Activated CD4-positive, alpha-beta T cell treated with anti-CD3 and anti-CD28 coated beads, Interleukin-2, Interleukin-4, amounts not matched to agents 100 ng/mL and 50 ng/mL, durations not matched to agents 16 hours and 8 hours (primary cell): Measurements from ENCODE around the gene CHD8.
"Not testable (repeated sequence)": the region's sequence is repeated elsewhere in the genome, so short reads cannot be mapped to it uniquely, and the experiment has no call there.

Source experiments
- DNase-seq: peaks from one replicate; pipeline ENCODE4 v3.0.0-alpha.2; 2020; ENCODE audit warnings: low spot score

Gene CHD8, protein sequence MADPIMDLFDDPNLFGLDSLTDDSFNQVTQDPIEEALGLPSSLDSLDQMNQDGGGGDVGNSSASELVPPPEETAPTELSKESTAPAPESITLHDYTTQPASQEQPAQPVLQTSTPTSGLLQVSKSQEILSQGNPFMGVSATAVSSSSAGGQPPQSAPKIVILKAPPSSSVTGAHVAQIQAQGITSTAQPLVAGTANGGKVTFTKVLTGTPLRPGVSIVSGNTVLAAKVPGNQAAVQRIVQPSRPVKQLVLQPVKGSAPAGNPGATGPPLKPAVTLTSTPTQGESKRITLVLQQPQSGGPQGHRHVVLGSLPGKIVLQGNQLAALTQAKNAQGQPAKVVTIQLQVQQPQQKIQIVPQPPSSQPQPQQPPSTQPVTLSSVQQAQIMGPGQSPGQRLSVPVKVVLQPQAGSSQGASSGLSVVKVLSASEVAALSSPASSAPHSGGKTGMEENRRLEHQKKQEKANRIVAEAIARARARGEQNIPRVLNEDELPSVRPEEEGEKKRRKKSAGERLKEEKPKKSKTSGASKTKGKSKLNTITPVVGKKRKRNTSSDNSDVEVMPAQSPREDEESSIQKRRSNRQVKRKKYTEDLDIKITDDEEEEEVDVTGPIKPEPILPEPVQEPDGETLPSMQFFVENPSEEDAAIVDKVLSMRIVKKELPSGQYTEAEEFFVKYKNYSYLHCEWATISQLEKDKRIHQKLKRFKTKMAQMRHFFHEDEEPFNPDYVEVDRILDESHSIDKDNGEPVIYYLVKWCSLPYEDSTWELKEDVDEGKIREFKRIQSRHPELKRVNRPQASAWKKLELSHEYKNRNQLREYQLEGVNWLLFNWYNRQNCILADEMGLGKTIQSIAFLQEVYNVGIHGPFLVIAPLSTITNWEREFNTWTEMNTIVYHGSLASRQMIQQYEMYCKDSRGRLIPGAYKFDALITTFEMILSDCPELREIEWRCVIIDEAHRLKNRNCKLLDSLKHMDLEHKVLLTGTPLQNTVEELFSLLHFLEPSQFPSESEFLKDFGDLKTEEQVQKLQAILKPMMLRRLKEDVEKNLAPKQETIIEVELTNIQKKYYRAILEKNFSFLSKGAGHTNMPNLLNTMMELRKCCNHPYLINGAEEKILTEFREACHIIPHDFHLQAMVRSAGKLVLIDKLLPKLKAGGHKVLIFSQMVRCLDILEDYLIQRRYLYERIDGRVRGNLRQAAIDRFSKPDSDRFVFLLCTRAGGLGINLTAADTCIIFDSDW (N-terminal part only)

DNA sequence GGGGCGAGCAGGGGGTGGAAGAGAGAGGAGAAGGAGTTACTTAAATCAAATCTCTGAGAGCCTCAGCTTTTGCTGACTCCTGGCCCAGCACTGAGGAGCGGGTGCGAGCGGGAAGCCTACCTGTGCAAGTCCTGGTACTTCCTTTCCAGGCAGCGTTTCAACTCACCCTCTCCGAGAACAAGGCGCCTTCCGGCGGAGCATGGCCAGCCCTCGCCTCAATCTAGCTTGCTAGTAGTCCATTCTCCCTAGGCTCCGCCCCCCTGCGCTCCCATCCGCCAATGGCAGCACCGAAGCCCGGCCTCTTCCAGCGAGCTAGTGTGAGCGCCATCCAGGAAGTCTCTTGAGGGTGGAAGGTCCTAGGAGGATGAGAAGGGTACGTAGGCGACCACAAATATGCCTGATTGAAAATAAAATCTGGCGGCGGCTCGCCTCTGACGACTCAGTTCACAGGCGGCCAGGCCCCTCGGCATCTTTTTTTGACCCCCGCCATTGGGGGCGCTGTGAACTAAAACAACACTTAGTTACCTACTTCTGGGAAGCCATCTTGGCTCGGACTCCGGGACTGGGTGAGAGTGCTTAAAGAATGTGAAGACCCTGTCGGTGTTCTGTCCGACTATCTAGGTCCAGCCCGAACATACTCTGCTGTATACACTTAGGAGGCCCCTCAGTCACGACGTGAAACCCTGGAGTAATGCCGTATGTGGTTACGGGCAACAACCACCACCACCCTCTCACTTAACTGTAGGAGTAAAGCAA is at the start of gene CHD8:
CHD8 (minus strand) TSS at position 212 of the 756 bp plus-strand sequence. CDS start 24,480 bp downstream, outside the sequence.
- DNase-seq, result peak; percentile 100

DNA sequence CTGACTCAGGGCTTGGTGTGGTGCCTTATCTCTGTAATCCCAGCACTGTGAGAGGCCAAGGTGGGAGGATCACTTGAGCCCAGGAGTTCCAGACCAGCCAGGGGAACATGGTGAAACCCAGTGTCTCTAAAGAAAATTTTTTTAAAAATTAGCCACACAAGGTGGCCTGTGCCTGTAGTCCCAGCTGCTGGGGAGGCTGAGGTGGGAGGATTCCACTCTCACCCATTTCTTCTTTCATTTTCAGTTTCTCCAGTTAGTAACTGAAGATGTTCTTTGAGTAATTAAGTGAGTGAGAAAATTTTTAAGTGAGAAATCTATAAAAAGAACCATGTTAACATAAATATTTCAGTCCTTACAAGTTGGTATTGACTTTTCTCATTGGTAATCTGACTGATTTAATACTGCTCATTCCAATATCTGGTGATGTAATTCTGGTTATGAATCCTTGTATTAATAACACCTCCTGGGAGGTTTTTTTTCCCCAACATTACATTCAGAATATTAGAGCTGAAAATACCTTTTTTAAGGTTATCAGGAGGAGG is 49.2 kb upstream of the CHD8 start:
- DNase-seq, result peak; percentile 34

DNA sequence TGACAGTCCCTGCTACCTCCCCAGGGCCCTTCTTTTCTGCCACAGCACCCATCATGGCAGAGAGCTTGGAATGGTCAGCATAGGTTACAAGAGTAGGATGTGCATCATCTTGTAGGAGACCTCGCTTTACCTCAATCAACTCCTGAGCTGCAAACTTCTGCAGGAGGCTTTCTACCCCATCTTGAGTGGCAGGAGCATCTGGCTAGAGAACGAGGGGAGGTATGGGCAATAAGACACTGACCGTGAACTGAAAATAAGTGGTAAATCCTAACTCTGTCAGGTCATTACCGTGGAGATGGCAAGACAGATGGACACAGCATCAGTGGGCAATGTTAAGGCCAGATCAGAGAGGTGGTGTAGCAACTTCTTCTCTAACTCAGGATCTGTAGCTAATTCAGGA is 47.5 kb upstream of the CHD8 start:
- DNase-seq, result no peak

DNA sequence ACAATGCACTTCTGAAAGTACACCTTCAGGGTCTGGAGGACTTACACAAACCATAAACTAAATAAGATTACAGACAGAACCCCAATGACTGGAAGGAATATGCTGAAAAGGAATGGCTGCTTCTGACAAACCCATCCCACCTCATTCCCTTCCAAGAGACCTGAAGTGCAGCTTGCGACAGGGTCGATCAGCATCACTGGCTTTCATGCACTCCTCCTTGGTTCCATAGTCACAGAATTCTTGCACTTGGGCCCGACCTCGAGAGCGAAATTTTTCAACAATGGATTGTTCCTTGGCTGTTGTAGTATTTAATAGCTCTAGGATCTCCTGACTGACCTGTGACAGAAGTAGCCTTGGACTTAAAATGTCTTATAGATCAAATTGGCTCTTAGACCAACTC is 45.6 kb upstream of the CHD8 start:
- DNase-seq, result no peak

DNA sequence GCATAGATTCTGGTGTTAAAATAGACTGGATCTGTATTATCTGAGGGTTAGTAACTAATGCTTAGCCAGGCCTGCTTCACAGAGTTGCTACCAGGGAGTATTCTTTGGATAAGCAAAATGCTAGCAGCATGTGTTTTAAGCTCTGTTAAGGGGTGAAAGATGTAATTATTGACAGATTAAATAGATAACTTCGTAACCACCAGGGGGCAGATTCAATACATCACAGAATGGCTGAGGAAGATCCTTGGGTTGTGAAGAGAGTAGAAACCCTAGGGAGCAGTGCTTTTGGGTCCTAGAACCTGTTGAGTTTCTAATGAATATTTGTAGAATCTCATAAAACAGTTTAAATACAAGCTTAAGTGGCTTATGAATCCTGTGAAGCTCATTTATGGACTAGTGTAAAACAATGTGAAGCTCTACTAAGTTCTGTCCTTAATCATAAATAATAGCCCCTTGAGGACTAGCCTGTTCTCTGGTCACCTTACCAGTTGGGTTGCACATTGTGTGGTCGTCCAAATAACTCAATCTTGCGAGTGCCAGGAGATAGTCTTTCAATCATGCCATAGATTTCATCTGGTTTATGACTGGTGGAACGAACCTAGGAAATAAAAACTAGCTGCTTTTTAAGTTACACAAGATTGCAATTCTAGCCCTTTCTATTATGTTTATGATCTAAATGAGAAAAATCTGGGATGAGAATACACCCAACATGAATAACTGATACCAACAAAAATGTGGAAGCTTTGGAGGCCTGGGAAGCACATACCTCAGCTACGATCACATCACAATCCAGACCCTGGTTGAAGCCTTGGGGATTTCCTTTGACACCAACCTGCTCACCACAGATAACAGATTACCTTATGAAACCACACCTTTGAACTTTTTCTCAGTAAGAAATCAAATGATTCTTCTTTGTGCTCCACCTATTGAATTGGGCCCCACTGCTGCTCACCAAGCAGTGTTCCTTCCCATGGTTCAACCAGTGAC is 42.9 kb upstream of the CHD8 start:
- peak; percentile 39 for DNase-seq

DNA sequence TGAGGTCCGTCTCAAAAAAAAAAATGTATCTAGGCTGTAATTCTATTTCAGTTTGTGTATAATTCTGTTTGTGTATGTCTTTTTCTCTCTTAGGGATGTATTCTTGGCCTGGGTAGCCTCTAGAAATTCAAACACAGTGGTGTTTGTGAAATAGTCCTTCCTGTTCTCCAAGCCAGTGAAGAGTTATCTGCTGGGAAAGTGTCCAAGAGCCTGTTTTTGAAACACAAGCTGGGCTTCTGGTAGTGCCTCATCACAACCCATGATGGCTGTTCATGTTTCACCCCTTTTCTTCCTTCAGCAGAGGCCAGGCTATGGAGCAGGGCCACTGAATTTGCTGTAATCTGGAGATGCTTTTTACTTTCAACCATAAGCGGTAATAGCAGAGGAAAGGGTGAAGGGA is 40.5 kb upstream of the CHD8 start:
- no peak for DNase-seq

DNA sequence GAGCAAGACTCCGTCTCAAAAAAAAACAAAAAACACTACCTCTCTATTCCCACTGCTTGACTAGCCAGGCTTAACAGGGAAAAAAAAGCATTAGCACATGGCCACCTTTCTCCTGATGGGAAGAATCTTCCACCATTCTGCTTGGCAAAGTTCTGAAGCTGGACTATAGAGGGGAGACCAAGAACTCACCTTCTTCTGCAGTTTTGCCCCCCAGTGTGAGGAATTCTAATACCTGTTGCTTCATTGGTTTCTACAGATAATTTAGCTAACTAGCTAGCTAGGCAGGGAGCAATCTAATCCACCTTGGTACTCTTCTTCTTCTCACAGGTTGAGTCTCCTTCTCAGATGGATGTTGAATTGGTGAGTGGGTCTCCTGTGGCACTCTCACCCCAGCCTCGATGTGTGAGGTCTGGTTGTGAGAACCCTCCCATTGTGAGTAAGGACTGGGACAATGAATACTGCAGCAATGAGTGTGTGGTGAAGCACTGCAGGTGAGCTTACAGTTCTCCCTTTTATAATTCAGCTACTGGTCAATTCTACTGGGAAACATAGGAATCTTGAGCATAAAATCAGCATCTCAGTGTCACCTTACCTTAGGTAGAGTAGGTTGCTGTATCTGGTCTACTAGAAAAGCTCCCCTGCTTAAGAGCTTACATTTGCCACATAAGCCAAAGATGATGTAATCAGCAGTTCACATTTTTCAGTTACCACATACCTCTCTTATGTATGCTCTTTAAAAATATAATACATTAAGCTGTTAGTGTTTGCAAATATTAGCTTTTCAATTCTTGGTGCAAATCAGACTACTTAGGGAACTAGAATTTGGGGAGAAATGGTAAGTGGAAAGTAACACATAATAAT is 39.2 kb upstream of the CHD8 start:
- DNase-seq, result no peak

DNA sequence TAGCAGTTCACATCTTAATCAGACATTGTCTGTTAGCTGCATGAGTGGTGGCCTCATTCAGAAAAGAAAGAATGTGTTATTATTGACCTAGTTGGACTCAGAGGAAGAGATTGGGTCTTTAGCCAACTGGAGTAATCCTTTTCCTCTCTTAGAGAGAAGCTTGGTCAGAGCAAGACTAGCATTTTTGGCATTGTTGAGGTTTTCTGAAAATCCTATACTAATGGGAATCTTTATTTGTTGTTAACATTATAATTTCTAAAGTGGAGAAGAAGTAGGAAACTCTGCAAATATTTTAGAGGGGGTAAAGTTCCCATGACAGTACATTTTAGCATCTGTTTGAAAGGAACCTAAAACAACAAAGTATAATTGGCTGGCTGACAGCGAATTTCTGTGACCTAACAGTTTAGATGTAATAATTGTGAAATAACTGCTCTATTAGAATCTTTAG is 30.7 kb upstream of the CHD8 start:
- no peak for DNase-seq

DNA sequence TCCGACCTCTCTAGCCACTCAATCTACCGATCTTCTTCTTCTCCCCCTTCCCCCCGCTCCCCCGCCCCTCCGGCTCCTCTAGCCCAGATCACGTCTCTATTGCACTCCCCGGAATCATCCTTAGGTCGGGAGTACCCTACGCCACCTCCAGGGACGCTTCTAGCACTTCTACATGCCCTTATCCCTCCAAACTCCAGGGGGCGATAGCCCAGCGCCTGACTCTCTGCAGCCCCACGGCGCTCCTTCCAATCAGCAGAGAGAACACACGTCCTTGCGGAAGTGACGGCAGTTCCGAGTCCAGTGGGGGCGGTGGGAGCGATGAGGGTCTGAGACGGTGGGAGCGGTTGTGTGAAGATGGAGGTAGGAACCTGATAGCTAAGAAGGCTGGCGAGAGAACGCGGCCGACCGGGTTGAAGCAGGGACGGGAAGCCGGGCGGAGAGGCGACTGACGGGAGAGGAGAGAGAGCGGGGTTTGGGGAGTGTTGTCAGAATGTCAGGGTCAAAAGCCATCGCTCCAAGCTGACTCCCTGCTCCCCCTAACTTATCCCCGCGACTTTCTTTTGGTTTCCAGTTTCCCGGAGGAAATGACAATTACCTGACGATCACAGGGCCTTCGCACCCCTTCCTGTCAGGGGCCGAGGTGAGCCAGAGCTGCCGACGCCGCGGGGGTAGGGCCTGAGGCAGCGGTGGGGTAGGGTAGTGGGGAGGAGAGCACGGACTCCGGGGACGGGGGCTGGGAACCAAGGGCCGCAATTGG is 21.2 kb upstream of the CHD8 start, which contains the start of the genes RAB2B and TOX4:
RAB2B (minus strand) TSS at position 35 of the 757 bp plus-strand sequence. CDS start 87 bp downstream, outside the sequence.
TOX4 (plus strand) TSS at position 271 of the 757 bp plus-strand sequence; CDS start at position 355, 84 bp downstream.
- peak; percentile 98 for DNase-seq

DNA sequence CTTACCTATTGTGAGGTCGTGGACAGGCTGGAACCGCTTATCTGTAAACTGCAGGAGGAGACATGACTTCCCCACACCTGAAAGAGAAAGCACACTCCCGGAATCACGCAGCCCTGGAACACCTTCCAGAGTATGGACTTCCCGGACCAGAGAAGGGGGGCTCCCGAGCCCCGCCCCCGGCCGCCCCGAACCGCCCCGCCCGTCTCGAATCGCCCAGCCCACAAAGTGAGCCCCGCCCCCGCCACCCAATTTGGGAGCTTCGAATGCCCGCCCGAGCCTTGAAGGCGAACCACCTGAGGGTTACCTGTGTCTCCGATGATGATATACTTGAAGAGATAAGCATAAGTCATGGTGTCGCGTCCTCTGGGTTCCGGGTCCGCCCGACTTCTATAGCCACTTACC is 20.6 kb upstream of the CHD8 start:
- no peak for DNase-seq

DNA sequence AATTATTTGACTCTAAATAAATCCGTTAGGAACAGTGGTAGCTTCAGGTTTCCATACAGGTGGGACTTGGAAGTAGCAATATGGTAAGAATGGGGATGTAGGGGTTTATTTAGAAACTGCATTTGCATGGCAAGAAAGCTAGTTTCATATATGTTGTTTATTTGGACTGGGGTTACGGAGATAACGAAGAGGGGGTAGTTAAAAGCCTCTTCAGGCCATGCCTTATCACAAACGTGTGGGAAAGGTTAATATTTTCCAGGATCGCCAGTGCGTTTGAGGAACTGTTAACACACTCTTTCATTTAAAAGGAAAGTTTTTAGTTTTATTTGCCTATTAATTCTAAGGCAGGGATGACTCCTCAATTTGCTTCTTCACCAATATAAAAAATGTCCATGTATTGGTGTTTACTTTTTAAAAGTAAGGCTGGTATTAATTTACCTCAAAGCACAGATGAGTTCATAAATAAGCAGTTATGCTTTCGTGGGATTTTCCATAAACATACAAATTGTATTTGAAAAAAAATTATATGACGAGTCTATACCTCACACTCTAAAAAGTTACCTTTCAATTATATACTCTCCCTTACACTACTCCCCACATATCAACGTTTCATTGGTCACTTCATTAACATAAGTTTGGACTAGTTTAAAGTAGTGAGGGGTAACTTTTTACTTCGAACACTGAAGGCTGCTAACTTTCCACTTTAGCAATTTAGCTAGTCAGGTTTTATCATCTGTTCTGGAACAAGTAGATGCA is 20.0 kb upstream of the CHD8 start:
- DNase-seq, result no peak

DNA sequence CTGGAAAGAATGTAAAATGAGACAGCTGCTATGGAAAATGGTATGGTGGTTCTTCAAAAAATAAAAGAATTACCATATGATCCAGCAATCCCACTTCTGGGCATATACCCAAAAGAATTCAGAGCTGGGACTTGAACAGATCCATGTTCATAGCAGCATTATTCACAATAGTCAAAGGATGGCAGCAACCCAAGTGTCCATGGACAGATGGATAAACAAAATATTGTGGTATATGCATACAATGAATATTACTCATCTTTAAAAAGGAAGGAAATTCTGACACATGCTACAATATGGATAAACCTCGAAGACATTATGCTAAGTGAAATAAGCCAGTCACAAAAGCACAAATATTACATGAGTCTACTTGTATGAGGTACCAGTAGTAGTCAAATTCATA is 11.7 kb upstream of the CHD8 start:
- no peak for DNase-seq

DNA sequence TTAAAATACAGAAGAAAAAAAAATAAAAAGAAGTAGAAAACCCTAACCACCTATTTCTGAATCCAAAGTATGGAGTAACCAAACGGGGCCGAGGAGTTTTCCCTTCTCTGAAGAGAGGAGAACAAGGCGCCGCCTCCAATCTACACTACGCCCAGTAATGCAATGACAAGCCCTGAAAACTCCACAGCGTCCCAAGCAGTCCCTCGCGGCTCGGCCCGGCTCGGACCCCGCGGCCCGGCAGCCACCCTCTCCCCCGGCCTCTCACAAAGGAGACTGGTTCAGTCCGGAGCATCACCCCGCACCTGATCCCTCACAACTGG is 371 bp downstream of the CHD8 start:
- DNase-seq, result no peak

DNA sequence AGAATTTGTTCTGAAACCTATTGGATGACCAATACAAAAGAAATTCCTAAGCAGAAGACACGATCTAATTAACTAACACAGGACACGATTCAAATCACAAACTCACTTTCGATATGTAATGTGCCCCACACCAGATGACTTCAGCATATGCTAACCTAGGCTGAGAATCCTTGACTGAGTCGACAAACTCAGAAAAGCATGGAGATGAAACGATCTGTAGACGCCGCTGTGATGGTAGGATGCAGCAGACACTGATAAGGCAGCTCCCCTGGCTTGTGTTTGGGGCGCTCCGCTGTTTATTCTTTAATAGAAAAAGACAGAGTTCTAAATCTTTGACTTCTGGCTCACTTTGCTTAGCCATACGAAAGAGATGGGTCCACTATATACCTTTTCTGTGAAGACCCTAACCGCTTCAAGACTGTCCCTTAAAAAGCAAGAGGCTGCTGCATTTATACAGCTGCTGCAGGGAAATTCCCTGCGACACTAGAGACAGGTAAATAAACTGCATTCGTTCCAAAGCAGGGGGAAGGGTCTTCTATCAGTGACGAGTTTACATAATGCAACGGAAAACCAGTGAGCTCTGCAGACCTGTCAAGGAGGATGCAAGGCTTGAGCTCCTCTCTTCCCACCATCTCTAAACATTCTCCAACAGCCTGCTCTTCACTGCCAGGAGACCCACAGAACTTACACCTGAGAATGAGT is 929 bp downstream of the CHD8 start:
- DNase-seq, result peak; percentile 48

DNA sequence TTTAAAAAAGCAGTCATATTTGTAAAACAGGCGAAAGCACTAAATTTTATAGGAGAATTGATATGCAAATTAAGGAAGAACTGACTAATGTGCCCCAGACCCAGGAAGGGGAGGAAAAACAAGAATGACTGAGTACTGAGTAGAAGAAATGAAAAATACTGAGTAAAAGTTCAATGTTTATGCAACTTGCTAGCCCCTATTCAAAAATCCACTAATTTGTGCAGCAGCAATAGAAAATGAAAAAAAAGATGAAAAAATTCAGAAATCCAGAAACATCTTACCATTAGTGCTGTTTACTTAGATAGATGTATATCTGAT is 6.1 kb downstream of the CHD8 start:
- no peak for DNase-seq

DNA sequence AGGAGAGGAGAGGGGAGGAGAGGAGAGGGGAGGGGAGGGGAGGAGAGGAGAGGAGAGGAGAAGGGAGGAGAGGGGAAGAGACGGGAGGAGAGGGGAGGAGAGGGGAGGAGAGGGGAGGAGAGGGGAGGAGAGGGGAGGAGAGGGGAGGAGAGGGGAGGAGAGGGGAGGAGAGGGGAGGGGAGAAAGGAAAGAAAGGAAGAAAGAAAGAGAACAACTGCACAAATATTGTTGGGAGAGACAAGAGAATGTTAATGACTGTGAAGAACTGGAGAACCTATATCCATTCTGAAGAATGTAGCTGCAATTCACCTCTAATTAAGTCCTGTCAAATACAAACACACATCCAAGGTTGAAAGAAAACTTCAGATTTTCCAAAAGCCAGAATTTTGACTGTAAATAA is 13.3 kb downstream of the CHD8 start:
- DNase-seq, result not testable (repeated sequence)

DNA sequence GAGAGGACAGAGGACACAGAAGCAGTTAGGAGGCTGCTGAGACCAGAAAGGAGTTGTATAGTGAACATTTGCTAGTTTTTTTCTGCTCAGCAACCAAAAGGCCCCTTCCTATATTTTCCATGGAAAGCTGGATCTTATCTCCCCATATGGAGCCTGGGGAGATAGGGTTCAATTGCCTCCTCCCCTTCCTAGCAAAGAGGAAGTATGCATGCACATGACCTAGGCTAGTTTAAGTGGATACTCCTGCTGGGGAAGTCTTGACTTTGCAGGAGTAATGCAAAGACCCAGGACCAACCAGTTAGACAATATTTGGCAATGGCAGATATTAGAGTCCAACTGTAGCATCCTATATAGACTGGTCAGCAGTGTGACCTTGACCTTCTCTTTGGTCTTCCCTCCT is 15.1 kb downstream of the CHD8 start:
- no peak for DNase-seq
